ENCODE data around the gene CD69. TPM values are rescaled to one million over a fixed set of nuclear protein-coding genes. Genes with fewer than 3 reads are reported as not detected.
A peak's percentile ranks its signal among the peaks of the same experiment; 100 is the strongest.

CD69 gene
- total RNA-seq, 1 experiment from 2014 or later = not detected

DNA sequence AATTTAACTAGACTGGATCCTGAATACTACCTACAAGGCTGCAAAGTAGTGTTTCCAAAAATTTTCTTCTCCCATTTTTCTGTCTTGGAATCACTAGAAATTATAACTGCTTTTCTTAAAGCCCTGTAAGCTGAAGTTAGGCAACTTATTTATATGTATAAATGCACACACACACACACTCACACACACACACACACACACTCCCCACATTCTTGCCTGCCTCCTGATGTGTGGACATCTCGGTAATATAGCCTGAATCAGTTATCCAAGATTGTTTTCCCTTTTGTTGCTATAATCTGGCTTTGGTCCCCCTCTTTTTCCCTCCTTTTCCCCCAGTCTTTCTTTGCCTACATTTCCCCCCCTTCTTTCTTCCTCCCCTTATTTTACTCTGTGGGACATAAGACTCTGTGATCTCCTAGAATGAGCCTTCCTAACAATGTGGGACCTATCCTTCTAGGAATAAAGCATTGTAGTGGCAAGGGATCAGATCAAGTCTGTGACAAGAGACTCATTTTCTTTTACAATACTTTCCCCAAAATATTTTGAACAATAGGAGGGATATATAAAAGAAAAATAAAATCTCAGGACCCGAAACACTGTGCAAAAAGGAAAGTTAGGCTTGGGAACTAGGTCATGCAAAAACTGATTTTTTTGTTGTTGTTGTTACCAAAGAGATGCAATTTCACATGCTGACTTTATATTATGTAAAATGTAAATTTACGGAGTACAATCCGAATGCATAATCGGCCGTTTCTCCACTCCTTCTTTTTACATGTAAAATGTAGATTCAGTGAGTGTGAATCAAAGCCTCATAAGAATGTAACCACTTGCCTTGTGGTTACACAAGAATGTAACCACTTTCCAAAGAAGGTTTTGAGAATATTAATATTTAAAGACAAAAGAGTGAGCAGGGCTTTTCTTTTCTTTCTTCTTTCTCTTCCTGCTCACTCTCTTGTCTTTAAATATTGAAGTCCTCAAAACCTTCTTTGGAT is 26.3 kb upstream of the CD69 start:
- Histone ChIP-seq H2AFZ (ENCODE audit: low read length) (no peak overlapping the region), H3K79me2 (ENCODE audit: insufficient read depth, low read length) (no peaks in the 10 kb centered on the region), H4K91ac (ENCODE audit: insufficient read length, low read depth, low read length) (no peak overlapping the region), H2BK20ac (ENCODE audit: low read depth, low read length, poor library complexity, severe bottlenecking) (no peak overlapping the region), H3K9me3 (ENCODE audit: control insufficient read depth, low read depth, low read length) (no peaks in the 10 kb centered on the region), H3K9ac (ENCODE audit: extremely low read depth, insufficient read length, low read length) (no peak overlapping the region), H3K56ac (ENCODE audit: insufficient read length, low read depth, low read length) (no peak overlapping the region), H3T11ph (ENCODE audit: low read length) (no peak overlapping the region), H4K8ac (replicated peaks; ENCODE audit: insufficient read length, low read depth, low read length) (no peak overlapping the region), H3K18ac (ENCODE audit: insufficient read length, low read depth, low read length) (no peak overlapping the region), H4K20me1 (ENCODE audit: control insufficient read depth, insufficient read depth, insufficient read length) (no peaks in the 10 kb centered on the region), H4K5ac (ENCODE audit: insufficient read length, low read depth, low read length) (no peak overlapping the region), H3K4ac (ENCODE audit: low read depth, low read length) (no peak overlapping the region), H3K79me1 (ENCODE audit: insufficient read depth, low read depth, low read length, poor library complexity, severe bottlenecking) (no peaks in the 10 kb centered on the region), H2BK5ac (ENCODE audit: insufficient read length, low read length) (no peak overlapping the region), H2BK120ac (ENCODE audit: low read depth, low read length, poor library complexity, severe bottlenecking) (no peak overlapping the region), H3K23me2 (ENCODE audit: insufficient read length, low read depth, low read length, poor library complexity, severe bottlenecking) (no peaks in the 10 kb centered on the region), H3K4me1 (ENCODE audit: insufficient read depth, low read length) (peaks cover 2% of the 10 kb centered on the region; the same call in 1 of the 2 replicates), H2BK15ac (ENCODE audit: low read depth, low read length) (no peak overlapping the region), H2AK5ac (ENCODE audit: insufficient read length, low read length) (no peak overlapping the region), H3K14ac (ENCODE audit: insufficient read depth, low read length) (no peak overlapping the region), H3K4me2 (ENCODE audit: insufficient read depth, insufficient read length, low read length) (no peak overlapping the region), H2BK12ac (ENCODE audit: insufficient read length, low read depth, low read length) (no peak overlapping the region), H3K27ac (ENCODE audit: insufficient read length, low read depth, low read length) (no peak overlapping the region), H3K23ac (ENCODE audit: insufficient read length, low read depth, low read length) (no peak overlapping the region), H3K27me3 (ENCODE audit: insufficient read depth, low read length) (no peaks in the 10 kb centered on the region)
- H3K4me3 Mint-ChIP-seq = no peak overlapping the region
- no peak for TF ChIP-seq CTCF (conservative IDR thresholded peaks at IDR 0.05)
- no peak for DNase-seq
- H3K27ac Mint-ChIP-seq = peak overlapping the region; percentile 68 to 98 (median 92)
- peaks cover 52% of the 10 kb centered on the region in 2 experiments for H3K4me1 Mint-ChIP-seq
- no CpG with 5 or more reads among the region's 6 CpGs for WGBS (ENCODE audit: extremely low coverage, insufficient read length, low lambda C conversion rate)
- H3K9me3 Mint-ChIP-seq = peaks cover 12% of the 10 kb centered on the region in 2 experiments
- H3K27me3 Mint-ChIP-seq (ENCODE audit: low read depth) = no peaks in the 10 kb centered on the region; the same call in 1 of the 2 replicates
- peaks cover 4 to 27% (median 11%) of the 10 kb centered on the region in 3 experiments; a peak in 6 of 7 replicates for H3K36me3 Mint-ChIP-seq (ENCODE audit: insufficient read depth in 1 of 3, low read depth in 3 of 3)

Measured in H9 (cell line).